Left lobe of liver (tissue), 2 donors: ENCODE measurements around the gene WDR26. TPM values are rescaled to one million over a fixed set of nuclear protein-coding genes. Genes with fewer than 3 reads are reported as not detected.
"Not testable (repeated sequence)": the region's sequence is repeated elsewhere in the genome, so short reads cannot be mapped to it uniquely, and the experiment has no call there.

ENCODE experiments used
- ATAC-seq: fragments of 200-7000 bp; cut with Tn5 transposase; one replicate; pipeline ENCODE4 v1.9.1; 2020; ENCODE audit warnings: mild to moderate bottlenecking, moderate library complexity
- DNase-seq: peaks from one replicate; pipeline ENCODE4 v3.0.0-alpha.2; 2020; ENCODE audit warnings: low spot score
- total RNA-seq: library from RNA; stranded (reverse); gene quantifications from one replicate; pipeline ENCODE4 v1.2.1, GENCODE V29; 2021
- donor health status: DM: no; HTN: no; CAD: no; lungs with moderate emphysema.
- donor health status: DM: no; HTN: yes; CAD: no.

WDR26 gene
- total RNA-seq, 1 donor from 2014 or later, result 27.2 TPM

DNA sequence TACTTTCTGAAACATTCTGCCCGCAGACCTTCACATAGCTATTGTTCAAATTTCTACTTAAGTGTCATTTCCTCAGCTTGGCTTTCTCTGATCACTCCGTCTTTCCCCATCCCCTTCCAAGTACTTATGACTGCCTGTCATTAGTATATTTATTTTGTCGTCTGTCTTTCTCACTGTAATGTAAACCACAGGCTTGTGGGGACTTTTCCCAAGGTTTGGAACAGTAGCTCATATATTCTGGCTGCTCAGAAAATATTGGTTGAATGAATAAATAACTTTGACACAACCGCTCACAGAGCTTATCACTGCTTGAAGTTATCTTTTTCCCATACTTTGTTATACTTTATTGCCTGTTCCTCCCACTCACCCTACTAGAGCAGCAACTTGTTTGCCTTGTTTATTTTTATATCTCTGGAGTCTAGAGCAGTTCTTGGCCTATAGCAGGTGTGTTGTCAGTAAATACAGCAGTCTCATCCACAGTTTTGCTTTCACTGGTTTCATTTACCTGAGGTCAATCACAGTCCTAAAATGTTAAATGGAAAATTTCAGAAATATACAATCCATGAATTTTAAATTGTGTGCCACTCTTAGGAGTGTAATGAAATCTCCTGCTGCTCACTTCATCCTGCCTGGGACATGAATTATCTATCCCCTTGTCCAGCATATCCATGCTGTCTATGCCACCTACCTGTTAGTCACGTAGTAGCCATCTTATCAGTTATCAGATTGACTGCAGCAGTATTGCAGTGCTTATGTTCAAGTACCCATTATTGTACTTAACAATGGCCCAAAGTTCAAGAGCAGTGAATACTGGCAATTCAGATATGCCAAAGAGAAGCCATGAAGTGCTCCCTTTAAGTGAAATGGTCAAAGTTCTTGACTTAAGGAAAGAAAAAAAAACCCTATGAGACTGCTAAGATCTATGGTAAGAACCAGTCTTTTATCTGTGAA, 80.3 kb downstream of the WDR26 start:
- ATAC-seq, result no peak
- DNase-seq, result no peak

DNA sequence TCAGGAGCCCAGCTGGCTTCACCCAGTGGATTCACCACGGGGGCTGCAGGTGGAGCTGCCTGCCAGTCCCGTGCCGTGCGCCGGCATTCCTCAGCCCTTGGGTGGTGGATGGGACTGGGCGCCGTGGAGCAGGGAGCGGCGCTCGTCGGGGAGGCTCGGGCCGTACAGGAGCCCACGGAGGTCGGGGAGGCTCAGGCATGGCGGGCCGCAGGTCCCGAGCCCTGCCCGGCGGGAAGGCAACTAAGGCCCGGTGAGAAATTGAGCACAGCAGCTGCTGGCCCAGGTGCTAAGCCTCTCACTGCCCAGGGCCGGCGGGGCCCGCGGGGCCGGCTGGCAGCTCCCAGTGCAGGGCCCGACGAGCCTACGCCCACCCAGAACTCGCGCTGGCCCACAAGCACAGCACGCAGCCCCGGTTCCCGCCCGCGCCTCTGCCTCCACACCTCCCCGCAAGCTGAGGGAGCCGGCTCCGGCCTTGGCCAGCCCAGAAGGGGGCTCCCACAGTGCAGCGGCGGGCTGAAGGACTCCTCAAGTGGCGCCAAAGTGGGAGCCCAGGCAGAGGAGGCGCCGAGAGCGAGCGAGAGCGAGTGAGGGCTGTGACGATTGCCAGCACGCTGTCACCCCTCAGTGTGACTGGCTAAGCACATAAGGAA, 82.0 kb downstream of the WDR26 start:
- DNase-seq, ATAC-seq: not testable (repeated sequence)

DNA sequence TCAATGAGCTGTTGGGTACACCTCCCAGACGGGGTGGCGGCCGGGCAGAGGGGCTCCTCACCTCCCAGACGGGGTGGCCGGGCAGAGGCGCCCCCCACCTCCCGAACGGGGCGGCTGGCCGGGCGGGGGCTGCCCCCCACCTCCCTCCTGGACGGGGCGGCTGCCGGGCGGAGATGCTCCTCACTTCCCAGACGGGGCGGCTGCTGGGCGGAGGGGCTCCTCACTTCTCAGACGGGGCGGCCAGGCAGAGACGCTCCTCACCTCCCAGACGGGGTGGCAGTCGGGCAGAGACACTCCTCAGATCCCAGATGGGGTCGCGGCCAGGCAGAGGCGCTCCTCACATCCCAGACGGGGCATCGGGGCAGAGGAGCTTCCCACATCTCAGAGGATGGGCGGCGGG, 84.9 kb downstream of the WDR26 start:
- DNase-seq, ATAC-seq: not testable (repeated sequence)

DNA sequence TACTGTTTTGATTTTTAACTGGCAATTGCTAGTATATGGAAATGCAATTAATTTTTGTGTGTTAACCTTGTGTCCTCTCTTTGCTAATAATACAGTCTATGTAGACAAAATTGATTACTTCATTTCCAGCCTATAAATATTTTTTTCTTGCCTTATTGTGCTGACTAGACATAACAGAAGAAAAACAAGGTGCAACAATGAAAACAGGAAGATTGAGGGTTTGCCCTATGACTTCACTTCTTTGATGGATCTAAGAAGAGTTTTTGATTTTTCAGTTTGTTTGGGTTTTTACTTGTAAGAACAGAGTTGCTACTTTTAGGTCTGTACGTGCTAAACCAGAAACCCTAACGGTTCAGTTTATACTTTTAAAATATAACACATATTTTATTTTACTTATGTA, 86.5 kb downstream of the WDR26 start:
- DNase-seq (no peak), ATAC-seq (no peak)

DNA sequence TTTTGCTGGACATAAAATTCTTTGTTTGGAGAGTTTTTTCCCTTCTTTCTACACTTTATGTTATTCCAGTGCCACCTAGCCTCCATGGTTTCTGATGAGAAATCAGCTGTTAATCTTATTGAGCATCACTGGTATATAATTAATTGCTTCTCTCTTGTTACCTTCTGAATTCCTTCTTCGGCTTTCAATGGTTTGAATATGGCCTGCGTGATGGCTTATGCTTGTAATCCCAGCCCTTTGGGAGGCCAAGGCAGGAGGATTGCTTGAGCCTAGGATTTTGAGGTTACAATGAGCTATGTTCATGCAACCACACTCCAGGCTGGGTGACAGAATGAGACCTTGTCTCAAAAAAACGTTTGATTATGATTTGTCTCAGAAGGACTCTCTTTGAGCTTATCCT, 90.9 kb downstream of the WDR26 start:
- ATAC-seq (no peak), DNase-seq (no peak)

DNA sequence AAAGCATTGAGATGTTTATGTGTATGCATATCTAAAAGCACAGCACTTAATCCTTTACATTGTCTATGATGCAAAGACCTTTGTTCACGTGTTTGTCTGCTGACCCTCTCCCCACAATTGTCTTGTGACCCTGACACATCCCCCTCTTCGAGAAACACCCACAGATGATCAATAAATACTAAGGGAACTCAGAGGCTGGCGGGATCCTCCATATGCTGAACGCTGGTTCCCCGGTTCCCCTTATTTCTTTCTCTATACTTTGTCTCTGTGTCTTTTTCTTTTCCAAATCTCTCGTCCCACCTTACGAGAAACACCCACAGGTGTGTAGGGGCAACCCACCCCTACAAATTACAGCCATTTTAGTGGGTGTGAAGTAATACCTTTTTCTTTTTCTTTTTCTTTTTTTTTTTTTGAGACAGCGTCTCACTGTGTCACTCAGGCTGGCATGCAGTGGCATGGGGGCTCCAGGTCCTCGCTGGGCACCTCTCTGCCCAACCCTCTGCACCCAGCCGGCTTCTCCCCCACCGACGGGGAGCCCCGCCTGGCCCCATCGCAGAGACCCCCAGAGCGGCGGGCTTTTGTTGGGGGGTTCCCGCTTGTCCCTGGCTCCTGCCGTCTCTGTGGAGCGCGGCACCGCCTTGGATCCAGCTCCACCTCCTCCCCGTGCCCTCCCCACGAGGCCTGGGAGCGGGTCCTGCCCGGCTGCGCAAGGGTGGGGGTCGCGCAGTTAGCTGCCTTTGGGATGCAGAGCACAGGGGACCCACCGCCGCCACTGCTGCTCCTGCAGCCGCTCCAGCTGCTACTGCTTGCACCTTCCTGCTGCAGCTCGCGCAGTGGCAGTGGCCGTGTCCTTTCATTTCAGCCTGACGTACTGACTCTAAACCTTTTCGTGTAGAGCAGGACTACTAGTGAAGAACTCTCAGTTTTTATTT, 93.9 kb downstream of the WDR26 start:
- peak; percentile 80 for ATAC-seq
- not testable (repeated sequence) for DNase-seq

DNA sequence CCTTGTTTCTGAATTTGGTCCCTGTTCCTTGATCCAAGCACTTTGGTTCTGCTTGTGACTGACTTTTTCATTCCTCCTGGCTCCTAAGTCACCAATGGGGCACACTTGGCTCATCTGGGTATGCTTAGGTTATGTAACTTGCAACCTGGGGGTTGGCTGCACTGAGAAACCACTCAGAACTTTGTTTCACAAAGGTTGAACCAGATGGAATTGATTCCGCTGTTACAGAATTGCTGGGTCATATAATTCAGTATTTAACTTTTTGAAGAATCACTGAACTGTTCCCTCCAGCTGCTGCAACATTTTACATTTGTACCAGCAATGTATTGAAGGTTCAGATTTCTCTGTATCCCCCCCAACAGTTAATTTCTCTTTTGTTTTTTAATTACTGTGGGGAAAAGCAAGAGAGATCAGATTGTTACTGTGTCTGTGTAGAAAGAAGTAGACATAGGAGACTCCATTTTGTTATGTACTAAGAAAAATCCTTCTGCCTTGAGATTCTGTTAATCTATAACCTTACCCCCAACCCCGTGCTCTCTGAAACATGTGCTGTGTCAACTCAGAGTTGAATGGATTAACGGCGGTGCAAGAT, 95.1 kb downstream of the WDR26 start:
- ATAC-seq, result peak; percentile 72
- DNase-seq, result no peak

DNA sequence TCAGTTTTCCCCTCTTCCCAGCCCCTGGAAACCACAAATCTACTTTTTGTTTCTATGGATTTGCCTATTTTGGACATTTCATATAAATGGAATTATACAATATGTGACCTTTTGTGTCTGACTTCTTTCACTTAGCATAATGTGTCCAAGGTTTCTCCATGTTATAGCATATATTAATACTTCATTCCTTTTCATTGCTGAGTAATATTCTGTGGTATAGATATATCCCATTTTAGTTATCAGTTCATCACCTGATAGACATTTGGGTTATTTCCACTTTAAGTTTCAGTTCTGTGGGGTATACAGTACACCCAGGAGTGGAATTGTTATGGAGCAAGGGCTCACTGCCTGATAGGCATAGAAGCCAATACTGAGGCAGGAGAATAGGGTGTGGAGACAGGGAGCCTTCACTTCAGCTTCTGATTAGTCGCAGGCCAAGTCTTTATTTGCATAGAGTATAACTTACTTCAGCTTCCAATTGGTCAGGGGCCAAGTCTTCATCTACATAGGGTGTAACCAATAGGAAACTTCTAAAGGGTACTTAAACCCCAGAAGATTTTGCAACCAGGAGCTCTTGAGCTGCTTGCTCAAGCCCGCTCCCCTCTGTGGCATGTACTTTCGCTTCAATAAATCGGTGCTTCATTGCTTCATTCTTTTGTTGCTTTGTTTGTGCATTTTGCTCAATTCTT, 96.3 kb downstream of the WDR26 start:
- DNase-seq (no peak), ATAC-seq (no peak)

Other genes starting within 250 kb of the WDR26 start
- gene NVL, start 104.6 kb downstream of the WDR26 start, total RNA-seq, result 8.0 TPM
- gene CNIH4, start 77.9 kb downstream of the WDR26 start, total RNA-seq, result 14.9 TPM
- gene CNIH3, start 181.5 kb upstream of the WDR26 start, total RNA-seq, result 1.7 TPM